Cardiac septum (tissue), 1 donor: ENCODE results near the gene SPSB3. TPM values are rescaled to one million over a fixed set of nuclear protein-coding genes. Genes with fewer than 3 reads are reported as not detected.

ENCODE experiments used
- DNase-seq: peaks from one replicate; pipeline ENCODE4 v3.0.0-alpha.2; 2020; ENCODE audit warnings: low spot score
- intact Hi-C: fragments of 100-400 bp; cut with DNase I; formaldehyde crosslinking; loops from one replicate; pipeline ENCODE4 v1.14.0; 2022
- total RNA-seq: library from RNA; stranded (reverse); fragmentation: NEBNext Ultra II Directional; extraction: Animal tissue kit (Norgen Biotek cat#: 25700); gene quantifications from one replicate; pipeline ENCODE4 v1.2.1, GENCODE V29; 2021
- donor health status: DM: no; HTN: no; CAD: no.

The SPSB3 gene
- total RNA-seq, 1 donor from 2014 or later, result 24.2 TPM

DNA sequence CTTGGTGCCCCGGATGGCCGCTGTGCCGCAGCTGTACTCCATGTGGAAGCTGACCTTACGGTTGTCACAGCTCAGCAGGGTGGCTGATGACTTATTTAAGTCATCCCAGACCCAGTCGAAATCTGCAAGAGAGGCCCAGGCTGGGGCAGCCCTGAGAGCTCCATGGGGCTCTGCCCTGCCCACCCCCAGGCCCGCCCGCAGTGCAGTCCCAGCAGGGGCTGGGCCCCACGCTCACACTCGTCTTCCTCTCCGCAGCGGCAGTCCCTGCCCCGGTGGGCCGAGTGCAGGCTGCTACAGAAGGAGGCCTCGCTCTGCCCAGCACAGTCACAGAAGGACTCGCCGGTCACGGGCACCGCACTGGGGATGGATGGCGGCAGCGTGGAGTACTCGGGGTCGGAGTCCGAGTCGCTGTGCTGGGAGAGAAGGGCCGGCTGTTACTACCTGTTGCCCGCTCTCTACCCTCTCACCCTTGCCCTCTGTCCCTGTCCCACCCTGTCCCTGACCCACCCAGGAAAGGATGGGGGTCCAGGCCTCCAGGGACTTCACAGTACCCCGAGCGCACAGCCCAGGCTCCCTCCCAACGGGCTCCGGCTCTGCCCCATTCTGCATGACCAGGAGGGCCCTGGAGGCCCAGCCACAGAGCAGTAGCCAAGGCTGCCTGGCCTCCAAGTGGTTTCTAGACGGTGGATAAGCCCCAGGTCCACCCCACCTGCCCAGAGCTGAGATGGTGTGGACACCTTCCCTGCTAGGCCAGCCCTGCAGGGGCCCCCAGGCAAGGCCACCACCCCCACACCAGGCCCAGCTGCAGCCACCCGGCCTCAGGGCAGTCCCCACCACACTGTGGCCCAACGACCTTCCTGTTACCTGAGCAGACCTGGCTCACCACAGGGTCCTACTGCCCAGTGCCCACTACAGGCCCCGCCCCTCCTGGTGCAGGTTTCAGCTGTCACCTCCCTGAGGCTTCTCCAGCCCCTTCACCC, 3.9 kb downstream of the SPSB3 start:
- intact Hi-C loops, result no loop called here
- DNase-seq, result no peak

DNA sequence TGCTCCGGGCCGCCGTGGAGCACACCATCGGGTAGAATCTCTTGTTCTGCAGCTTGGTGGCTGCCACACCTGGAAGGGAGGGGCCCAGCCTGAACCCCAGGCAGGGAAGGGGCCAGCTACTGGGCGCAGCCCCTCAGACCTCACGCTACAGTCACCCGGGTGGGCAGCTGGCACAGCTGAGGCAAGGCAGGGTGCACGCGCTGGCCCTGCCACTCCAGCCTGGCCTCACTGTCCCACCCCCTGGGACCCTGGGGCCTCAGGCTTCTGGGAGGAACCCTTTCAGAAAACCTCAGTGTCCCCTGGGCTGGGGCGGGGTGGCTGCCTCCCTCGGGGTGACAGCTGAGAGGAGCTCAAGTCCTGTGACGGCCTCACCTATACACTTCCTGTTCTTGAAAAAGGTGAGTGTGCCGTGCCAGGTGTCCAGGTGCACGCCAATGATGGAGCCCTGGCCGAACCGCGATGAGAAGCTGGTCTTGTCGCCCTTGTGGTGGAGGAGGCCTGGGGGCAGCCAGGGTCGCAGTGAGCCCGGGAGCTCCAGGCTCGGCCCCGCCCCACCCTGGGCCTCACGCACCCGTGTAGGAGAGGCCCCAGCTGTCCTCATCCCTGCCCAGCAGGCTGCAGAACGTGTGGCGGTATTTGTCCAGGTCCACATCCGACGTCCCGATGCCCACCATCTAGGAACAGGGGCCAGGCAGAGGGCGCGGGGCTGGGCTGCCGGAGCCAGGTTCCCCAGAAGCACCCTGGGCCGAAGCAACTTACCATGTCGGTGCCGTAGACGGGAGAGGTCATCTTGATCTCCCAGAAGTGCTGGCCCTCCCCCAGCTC, 4.8 kb downstream of the SPSB3 start:
- DNase-seq, result no peak
- intact Hi-C loops, result no loop called here

DNA sequence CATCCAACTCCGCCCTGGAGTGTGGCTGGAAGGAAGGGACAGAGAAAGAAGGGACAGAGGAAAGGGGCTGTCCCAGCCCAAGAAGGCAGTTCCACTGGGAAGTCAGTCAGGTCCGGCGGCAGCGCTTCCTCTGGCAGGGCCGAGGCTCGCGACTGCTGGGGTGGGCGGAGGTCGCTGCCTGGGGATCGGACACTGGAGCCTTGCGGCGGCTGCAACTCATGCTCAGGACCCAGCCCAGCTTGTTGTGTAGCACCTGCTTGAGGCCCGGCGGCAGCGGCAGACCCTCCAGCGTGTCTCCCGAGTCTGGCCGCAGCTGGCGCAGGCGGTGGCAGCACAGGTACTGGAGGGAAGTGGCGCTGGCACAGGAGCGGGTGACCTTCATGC, 5.4 kb downstream of the SPSB3 start:
- DNase-seq, result no peak
- intact Hi-C loops, result no loop called here

DNA sequence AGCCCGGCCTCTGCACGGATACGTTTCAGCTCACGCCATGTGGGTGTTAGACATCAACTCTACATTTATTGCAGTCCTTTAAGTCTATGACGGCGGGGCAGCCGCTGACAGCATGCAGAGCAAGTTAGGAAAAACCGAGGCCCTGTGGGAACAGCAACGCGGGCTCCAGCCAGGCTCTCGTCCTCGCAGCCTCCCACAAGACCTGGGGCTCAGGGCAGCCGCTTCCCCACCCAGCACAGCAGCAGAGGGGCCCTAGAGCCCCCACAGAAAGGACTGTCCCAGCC, 5.8 kb downstream of the SPSB3 start:
- intact Hi-C loops, result no loop called here
- no peak for DNase-seq

DNA sequence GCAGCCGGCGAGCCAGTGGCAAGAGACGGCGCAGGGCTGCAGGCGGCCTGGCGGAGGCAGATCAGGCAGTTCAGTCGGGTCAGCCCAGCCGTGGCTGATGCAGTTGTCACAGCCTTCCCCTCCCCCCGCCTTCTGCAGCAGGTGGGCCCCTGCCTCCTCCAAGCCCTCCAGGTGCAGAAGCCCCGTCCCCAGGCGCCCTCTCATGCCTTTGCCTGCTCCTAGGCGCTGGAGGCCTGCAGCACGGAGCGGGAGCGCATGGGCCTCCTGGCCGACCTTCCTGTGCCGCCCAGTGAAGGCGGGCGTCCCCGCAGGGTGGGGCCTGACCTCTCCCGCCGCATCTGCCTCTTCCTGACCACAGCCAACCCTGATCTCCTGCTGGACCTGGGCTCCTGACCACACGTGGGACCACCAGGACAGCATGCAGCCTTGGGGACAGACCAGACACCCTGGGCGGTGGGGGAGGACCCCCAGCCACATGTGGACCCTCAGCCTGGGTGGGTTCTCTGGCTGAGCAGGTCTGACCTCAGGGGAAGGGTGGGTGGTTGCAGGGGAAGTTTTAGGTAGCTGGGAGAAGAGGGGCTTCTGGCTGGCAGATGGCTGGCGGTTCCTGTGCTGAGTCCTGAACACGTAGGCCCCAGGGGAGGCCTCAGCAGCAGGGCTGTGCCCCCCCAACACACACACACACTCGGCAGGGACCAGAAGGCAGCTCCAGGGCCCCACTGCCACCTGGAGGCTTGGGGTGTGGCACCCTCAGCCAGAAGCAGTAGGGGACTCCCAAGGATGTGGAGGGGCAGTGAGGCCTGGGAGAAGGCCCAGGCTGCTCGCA, 6.3 kb downstream of the SPSB3 start:
- intact Hi-C loops, result no loop called here

DNA sequence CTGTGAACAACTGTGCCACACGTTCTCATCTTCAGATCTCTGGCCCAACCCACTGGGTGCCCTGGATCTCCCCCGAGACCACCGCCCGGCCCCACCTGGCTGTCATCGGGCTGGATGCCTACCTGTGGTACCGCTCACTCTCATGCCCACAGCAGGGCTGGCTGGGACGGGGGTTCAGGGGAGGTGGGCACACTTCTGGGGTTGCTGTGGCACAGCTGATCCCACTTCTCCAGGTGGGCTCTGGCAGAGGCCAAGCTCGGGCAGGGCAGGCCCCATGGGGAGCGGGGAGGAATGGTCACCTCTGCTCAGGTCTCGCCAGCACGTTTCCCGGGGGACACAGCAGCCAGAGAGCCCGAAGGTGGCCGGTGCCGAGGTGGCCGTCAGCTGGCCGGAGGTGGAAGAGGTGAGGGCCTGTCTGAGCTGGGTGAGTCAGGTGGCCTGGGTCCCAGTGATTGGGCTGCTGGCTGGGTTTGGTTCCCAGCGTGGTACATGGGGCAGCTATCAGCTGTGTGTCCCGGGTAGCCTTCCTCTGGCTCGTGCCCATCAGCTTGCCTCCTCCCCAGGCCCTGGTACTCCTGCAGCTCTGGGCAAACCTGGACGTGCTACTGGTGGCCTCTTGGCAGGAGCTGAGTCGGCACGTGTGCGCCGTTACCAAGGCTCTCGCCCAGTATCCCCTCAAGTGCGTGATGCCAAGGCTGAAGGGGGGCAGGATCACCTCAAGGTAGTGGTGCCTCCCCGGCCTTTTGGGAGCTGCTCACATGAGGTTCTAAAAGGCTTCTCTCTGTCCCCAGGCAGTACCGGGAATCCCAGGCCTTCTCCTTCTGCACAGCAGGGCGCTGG, 7.1 kb downstream of the SPSB3 start:
- intact Hi-C loops, result no loop called here
- no peak for DNase-seq

More for the DNA sequence above, 6.3 kb downstream of the SPSB3 start:
- DNase-seq, result no peak

DNA sequence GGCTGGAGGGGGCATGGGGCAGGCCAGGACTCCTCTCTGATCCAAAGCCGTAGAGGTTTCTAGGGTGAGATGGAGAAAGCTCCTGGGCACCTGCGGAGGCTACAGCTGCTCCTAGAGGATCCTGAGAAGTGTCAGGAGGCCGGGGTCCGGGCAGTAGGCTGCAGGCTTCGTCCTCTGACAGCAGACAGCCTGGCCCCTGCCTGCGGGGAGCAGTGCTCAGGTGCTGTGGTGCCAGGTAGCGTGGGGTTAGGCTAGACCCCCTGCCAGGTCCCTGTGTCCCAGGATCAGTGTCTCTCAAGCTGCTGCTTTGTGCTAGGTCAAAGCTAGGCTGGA, 8.0 kb downstream of the SPSB3 start:
- intact Hi-C loops, result loop anchor here (5.0 kb wide), 1 partner anchor 67 kb away; the partner anchor contains the start of gene MAPK8IP3
- DNase-seq, result no peak

DNA sequence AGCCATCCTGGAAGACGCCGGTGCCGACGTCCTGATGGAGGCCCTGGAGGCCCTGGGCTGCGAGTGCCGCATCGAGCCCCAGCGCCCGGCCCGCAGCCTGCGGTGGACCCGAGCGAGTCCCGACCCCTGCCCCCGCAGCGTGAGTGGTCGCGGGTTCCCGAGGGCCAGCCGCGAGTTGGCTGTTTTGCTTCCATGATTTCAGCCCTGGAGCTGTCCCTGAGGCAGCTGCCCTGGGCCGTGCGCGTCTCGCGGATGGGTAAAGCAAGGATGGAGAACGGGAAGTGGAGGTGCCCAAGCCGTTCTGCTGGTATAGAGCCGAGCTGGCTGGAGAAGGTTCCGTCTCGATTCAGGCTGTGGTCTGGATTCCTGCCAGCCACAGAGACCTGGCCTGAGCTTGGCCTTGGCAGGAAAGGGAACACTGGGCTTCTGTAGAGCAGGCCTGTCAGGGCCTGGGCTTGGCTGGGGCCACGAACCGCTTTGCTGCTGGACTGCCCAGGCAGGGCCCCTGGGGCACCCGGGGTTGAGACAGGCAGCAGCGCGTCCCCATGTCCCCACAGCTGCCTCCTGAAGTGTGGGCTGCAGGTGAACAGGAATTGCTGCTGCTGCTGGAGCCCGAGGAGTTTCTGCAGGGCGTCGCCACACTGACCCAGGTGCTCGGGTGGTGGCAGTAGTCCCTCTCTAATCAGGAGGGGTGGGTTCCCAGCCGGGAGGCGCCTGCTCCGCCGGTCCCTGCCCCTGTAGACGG, 8.5 kb downstream of the SPSB3 start:
- intact Hi-C loops, result loop anchor here (5.0 kb wide), 1 partner anchor 67 kb away; the partner anchor contains the start of gene MAPK8IP3
- DNase-seq, result no peak

DNA sequence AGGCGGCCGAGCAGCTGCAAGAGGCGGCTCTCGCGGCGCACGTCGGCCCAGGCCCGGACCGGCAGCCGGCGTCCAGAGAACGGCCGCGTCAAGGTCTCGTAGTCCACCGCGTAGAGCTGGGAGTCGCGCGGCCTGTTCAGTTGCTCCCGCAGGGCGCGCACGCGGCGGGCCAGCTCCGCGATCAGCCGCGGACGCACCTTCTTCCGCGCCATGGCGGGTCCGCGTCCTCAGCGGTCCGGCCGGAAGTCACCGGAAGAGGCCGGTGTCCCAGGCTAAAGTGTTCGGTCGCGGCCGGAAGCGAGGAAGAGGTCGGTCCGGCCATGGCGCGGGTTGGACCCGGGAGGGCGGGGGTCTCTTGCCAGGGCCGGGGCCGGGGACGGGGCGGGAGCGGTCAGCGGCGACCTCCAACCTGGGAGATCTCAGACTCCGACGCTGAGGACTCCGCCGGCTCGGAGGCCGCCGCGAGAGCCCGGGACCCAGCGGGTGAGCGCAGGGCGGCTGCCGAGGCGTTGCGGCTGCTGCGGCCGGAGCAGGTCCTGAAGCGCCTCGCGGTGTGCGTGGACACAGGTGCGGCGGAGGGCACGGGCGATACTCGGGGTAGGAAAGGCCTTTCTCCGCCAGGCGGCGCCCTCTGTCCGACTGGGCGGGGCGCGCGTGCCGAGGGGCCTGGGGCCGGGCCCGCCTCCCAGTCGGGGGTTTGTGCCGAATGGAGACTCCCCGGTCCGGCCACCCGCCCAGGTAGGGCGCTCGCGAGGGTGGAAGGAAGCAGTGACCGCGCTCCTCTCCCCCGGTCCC, 9.3 kb downstream of the SPSB3 start, which contains the start of gene MRPS34:
Gene MRPS34 (minus strand): TSS at position 227 of the 795 bp plus-strand sequence. CDS start 15 bp downstream, at position 212.
- peak; percentile 91 for DNase-seq
- intact Hi-C loops, result loop anchor here (5.0 kb wide), 1 partner anchor 66 kb away; the partner anchor contains the start of gene MAPK8IP3

DNA sequence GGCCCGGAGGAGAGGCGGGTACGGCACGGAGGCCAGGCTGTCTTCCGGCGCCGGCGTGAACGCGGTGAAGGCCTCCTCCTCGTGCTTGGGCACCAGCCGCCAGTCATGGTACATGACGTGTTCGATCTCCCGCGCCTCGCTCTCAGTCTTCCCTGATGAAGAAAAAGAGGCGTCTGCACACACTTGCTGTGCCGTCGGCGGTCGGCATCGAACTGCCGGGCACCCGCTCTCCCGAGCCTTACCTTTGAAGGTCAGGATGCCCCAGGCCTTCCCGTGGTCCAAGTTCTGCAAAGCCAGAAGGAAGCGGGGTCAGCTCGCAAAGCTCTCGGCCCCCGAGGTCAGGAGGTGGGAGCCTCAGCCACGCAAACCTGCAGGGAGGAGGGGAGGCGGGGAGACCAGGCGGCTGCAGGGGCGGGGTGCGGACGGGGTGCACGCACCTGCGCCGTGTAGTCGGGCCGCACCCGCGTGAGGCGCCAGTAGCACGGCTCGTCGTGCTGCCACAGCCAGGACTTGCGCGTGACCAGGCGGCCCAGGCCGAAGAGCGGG, 9.9 kb downstream of the SPSB3 start, which contains the start of gene EME2:
Gene EME2 (plus strand): TSS at position 449 of the 546 bp plus-strand sequence. CDS start 418 bp downstream, outside the sequence.
- no peak for DNase-seq
- intact Hi-C loops, result loop anchor here (5.0 kb wide), 1 partner anchor 65 kb away; the partner anchor contains the start of gene MAPK8IP3

DNA sequence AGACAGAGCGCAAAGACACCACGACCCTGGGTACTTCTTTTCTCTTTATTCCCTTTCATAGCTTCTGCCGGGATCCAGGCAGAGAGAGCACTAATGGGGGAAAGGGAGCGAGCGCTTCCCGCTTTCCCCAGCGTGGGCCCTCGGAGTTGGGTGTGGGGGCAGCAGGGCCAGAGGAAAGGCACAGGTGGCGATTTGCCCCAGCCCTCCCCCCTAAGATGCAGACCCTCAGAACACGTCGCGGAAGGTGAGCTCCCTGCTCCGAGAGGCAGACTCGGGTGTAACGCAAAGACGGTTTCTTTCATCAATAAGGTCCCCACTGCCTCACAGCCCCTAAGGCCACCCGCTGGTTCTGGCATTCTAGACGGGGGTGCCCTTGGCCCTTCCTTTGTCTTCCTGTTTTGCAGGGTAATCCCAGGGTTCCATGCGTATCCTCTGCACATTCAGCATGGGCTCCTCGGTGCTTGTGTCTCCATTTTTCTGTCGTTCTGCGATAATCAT, 10.5 kb downstream of the SPSB3 start:
- intact Hi-C loops, result loop anchor here (5.0 kb wide), 1 partner anchor 65 kb away; the partner anchor contains the start of gene MAPK8IP3
- DNase-seq, result no peak

DNA sequence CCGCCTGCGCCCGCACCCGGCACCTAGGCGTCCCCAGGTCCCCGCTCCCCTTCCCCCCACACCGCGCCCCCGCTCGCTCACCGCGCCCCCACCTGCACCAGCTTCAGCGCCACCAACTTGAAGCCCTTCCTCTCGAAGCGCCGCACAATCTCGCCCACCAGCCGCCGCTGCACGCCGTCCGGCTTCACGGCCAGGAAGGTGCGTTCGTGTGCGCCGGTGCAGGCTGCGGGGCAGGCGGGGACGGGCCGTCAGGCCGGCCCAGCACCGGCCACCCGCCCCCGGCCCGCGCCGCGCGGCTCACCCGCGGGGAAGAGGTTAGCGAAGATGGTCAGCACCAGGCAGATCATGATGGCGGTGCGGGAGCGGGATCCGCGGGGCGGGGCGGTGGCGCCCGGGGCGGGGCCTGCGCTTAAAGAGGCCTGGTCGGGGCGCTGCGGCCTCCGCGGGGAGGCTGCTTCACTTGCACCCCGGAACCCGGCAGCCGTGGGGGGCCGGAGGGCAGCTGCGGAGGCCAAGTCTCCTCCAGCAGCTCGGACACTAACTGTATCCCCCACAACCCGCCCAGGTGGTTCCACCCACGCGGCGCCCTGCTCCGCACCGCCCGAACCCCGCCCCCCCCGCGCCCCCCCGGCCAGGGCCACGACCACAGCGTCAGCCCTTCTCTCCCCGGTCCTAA, 11.0 kb downstream of the SPSB3 start, which contains the start of gene NME3:
Gene NME3 (minus strand): TSS at position 356 of the 676 bp plus-strand sequence. CDS start 9 bp downstream, at position 347.
- intact Hi-C loops, result loop anchor here (5.0 kb wide), 1 partner anchor 64 kb away; the partner anchor contains the start of gene MAPK8IP3

DNA sequence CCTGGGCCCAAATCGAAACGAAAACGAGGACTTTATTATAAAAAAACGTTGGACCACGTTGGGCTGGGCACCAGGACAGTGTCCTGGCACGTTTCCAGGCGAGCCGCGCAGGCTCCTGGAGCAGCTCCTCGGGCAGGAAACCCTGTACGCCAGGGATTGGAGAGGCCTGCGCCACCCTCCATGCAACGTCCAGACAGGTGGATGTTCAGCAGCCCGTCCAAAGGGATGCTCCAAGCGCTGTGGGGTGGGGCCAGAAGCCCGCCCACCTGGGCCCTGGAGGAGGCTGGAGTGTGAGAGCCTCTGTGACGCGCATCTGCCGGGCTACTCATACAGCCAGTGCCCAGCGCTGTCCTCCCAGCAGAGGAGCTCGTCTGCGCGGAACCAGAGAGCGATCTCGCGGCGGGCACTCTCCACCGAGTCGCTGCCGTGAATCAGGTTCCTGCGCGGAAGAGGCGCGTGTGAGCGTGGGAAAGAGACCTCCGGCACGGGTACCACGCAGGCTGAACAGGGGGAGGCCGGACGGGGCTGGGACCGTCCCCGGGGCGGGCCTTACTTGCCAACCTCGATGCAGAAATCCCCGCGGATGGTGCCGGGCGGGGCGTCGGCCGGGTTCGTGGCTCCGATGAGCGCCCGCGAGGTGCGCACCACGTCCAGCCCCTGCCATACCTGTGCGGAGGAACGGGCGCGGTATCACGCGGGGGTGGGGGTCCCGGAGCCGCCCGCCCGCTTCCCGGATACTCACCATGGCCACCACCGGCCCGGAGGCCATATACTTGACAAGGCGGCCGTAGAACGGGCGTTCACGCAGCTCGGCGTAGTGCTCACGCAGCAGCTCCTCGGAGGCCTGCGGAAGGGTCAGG, 11.8 kb downstream of the SPSB3 start:
- intact Hi-C loops, result loop anchor here (5.0 kb wide), 1 partner anchor 63 kb away; the partner anchor contains the start of gene MAPK8IP3
- no peak for DNase-seq

More for the DNA sequence above, 11.0 kb downstream of the SPSB3 start, which contains the start of gene NME3:
- peak; percentile 92 for DNase-seq
